ENCODE results near the gene RASGRP1. TPM values are rescaled to one million over a fixed set of nuclear protein-coding genes. Genes with fewer than 3 reads are reported as not detected.

The RASGRP1 gene
- total RNA-seq, 1 experiment from 2014 or later, result 2.8 TPM

DNA sequence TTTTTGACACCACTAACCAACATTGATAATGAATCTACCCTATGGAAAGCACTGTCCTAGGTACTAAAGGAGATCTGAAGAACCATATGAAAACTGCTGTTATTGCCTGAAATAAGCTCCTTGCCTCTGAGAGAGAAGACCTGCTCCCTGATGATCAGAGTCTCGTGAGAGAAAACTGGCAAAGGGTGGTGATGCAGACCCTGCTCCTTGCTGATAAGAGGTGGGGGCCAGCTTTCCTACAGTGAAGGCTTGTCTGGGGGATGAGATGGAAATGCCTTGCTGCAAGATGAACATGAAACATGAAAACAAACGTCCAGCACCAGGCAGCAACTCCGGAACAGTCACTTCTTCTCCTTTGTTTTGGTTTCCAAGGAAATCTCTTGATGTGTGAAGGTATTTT lies 31.9 kb downstream of the RASGRP1 start (continued):
- TF ChIP-seq, protein P1, sequence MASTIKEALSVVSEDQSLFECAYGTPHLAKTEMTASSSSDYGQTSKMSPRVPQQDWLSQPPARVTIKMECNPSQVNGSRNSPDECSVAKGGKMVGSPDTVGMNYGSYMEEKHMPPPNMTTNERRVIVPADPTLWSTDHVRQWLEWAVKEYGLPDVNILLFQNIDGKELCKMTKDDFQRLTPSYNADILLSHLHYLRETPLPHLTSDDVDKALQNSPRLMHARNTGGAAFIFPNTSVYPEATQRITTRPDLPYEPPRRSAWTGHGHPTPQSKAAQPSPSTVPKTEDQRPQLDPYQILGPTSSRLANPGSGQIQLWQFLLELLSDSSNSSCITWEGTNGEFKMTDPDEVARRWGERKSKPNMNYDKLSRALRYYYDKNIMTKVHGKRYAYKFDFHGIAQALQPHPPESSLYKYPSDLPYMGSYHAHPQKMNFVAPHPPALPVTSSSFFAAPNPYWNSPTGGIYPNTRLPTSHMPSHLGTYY (CRISPR knock-in tag; IDR thresholded peaks at IDR 0.05), result no peak
- TF ChIP-seq, protein P2, sequence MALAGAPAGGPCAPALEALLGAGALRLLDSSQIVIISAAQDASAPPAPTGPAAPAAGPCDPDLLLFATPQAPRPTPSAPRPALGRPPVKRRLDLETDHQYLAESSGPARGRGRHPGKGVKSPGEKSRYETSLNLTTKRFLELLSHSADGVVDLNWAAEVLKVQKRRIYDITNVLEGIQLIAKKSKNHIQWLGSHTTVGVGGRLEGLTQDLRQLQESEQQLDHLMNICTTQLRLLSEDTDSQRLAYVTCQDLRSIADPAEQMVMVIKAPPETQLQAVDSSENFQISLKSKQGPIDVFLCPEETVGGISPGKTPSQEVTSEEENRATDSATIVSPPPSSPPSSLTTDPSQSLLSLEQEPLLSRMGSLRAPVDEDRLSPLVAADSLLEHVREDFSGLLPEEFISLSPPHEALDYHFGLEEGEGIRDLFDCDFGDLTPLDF (CRISPR knock-in tag; IDR thresholded peaks at IDR 0.05), result no peak
- TF ChIP-seq, protein P3, sequence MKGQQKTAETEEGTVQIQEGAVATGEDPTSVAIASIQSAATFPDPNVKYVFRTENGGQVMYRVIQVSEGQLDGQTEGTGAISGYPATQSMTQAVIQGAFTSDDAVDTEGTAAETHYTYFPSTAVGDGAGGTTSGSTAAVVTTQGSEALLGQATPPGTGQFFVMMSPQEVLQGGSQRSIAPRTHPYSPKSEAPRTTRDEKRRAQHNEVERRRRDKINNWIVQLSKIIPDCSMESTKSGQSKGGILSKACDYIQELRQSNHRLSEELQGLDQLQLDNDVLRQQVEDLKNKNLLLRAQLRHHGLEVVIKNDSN (CRISPR knock-in tag; IDR thresholded peaks at IDR 0.05), result no peak

DNA sequence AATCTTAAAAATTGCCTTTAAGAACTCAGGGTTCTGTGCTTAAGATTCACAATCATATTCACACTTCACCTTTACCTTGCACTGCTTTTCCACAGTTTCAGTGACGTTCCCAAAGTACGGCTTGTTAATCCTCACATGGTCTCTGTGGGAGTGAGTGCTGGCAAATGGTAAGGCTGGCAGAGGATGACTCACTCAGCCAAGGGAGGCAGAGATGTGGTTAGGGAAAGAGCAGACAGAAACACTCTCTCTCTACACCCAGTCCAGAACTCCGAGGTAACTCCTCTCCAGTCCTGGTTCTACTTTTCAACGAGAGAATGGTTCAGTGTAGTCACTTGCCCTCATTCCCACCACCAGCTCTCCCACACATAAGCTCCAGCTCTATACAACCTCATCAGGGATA lies 33.1 kb downstream of the RASGRP1 start:
- H3K27ac Mint-ChIP-seq, result no peak overlapping the region
- ATAC-seq (no peak), DNase-seq (ENCODE audit: low spot score) (no peak)
- peaks cover 5% of the 10 kb centered on the region for H3K4me1 Mint-ChIP-seq
- H3K27me3 Mint-ChIP-seq (ENCODE audit: low read depth), result no peaks in the 10 kb centered on the region
- CTCF ChIA-PET, result interaction anchor here (0.8 to 1.0 kb wide), 2 partner anchors 32 to 91 kb away, joined by 3 read pairs; no protein-coding TSS in a partner anchor
- no peak overlapping the region for H3K4me3 Mint-ChIP-seq
- TF ChIP-seq ZNF263 (CRISPR knock-in tag; IDR thresholded peaks at IDR 0.05; ENCODE audit: low read depth) (no peak), HMGA2 (CRISPR knock-in tag; IDR thresholded peaks at IDR 0.05) (no peak), SOX15 (CRISPR knock-in tag; IDR thresholded peaks at IDR 0.05) (no peak), ZNF317 (CRISPR knock-in tag; IDR thresholded peaks at IDR 0.05; ENCODE audit: borderline replicate concordance, low read depth) (no peak), ZNF396 (CRISPR knock-in tag; IDR thresholded peaks at IDR 0.05; ENCODE audit: borderline replicate concordance) (no peak), CBFB (CRISPR knock-in tag; IDR thresholded peaks at IDR 0.05; ENCODE audit: low read depth) (no peak), NR1H2 (CRISPR knock-in tag; IDR thresholded peaks at IDR 0.05) (no peak)
- TF ChIP-seq, protein P4, sequence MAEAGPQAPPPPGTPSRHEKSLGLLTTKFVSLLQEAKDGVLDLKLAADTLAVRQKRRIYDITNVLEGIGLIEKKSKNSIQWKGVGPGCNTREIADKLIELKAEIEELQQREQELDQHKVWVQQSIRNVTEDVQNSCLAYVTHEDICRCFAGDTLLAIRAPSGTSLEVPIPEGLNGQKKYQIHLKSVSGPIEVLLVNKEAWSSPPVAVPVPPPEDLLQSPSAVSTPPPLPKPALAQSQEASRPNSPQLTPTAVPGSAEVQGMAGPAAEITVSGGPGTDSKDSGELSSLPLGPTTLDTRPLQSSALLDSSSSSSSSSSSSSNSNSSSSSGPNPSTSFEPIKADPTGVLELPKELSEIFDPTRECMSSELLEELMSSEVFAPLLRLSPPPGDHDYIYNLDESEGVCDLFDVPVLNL (CRISPR knock-in tag; IDR thresholded peaks at IDR 0.05; ENCODE audit: borderline replicate concordance, low read depth), result no peak
- TF ChIP-seq, protein P5, sequence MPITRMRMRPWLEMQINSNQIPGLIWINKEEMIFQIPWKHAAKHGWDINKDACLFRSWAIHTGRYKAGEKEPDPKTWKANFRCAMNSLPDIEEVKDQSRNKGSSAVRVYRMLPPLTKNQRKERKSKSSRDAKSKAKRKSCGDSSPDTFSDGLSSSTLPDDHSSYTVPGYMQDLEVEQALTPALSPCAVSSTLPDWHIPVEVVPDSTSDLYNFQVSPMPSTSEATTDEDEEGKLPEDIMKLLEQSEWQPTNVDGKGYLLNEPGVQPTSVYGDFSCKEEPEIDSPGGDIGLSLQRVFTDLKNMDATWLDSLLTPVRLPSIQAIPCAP (CRISPR knock-in tag; IDR thresholded peaks at IDR 0.05), result no peak
- TF ChIP-seq, protein P6, sequence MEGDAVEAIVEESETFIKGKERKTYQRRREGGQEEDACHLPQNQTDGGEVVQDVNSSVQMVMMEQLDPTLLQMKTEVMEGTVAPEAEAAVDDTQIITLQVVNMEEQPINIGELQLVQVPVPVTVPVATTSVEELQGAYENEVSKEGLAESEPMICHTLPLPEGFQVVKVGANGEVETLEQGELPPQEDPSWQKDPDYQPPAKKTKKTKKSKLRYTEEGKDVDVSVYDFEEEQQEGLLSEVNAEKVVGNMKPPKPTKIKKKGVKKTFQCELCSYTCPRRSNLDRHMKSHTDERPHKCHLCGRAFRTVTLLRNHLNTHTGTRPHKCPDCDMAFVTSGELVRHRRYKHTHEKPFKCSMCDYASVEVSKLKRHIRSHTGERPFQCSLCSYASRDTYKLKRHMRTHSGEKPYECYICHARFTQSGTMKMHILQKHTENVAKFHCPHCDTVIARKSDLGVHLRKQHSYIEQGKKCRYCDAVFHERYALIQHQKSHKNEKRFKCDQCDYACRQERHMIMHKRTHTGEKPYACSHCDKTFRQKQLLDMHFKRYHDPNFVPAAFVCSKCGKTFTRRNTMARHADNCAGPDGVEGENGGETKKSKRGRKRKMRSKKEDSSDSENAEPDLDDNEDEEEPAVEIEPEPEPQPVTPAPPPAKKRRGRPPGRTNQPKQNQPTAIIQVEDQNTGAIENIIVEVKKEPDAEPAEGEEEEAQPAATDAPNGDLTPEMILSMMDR (IDR thresholded peaks at IDR 0.05), result no peak
- TF ChIP-seq, protein P7, sequence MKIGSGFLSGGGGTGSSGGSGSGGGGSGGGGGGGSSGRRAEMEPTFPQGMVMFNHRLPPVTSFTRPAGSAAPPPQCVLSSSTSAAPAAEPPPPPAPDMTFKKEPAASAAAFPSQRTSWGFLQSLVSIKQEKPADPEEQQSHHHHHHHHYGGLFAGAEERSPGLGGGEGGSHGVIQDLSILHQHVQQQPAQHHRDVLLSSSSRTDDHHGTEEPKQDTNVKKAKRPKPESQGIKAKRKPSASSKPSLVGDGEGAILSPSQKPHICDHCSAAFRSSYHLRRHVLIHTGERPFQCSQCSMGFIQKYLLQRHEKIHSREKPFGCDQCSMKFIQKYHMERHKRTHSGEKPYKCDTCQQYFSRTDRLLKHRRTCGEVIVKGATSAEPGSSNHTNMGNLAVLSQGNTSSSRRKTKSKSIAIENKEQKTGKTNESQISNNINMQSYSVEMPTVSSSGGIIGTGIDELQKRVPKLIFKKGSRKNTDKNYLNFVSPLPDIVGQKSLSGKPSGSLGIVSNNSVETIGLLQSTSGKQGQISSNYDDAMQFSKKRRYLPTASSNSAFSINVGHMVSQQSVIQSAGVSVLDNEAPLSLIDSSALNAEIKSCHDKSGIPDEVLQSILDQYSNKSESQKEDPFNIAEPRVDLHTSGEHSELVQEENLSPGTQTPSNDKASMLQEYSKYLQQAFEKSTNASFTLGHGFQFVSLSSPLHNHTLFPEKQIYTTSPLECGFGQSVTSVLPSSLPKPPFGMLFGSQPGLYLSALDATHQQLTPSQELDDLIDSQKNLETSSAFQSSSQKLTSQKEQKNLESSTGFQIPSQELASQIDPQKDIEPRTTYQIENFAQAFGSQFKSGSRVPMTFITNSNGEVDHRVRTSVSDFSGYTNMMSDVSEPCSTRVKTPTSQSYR (CRISPR knock-in tag; IDR thresholded peaks at IDR 0.05), result no peak
- TF ChIP-seq, protein P8, sequence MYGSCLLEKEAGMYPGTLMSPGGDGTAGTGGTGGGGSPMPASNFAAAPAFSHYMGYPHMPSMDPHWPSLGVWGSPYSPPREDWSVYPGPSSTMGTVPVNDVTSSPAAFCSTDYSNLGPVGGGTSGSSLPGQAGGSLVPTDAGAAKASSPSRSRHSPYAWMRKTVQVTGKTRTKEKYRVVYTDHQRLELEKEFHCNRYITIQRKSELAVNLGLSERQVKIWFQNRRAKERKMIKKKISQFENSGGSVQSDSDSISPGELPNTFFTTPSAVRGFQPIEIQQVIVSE (CRISPR knock-in tag; IDR thresholded peaks at IDR 0.05; ENCODE audit: borderline replicate concordance), result no peak
- POLR2A ChIA-PET, result no interaction called here
- no peaks in the 10 kb centered on the region for H3K36me3 Mint-ChIP-seq
- no peaks in the 10 kb centered on the region for H3K9me3 Mint-ChIP-seq
